ENCODE results near the gene TRABD2B. TPM values are rescaled to one million over a fixed set of nuclear protein-coding genes. Genes with fewer than 3 reads are reported as not detected.

Gene TRABD2B
- total RNA-seq, 1 donor from 2014 or later: 0.89 TPM

- peaks cover 44% of the 10 kb centered on the region for H3K27me3 Mint-ChIP-seq (ENCODE audit: low read depth, unreplicated experiment)
- no peak overlapping the region for H3K4me3 ChIP-seq (ENCODE audit: insufficient read depth, low read depth, low read length)
- no peak overlapping the region for H3K27ac Mint-ChIP-seq (ENCODE audit: unreplicated experiment)
- H4K20me1 ChIP-seq (ENCODE audit: insufficient read depth, low read length): no peaks in the 10 kb centered on the region
- DNase-seq (ENCODE audit: low read depth) (no peak), FAIRE-seq (no peak)
- no peaks in the 10 kb centered on the region for H3K27me3 ChIP-seq (ENCODE audit: insufficient read depth, low read length)
- H3K9ac ChIP-seq (ENCODE audit: low read length): no peak overlapping the region
- H3K79me2 ChIP-seq (ENCODE audit: insufficient read depth, low read length): no peaks in the 10 kb centered on the region
- H3K9me3 ChIP-seq (ENCODE audit: insufficient read depth, low read depth, low read length): no peaks in the 10 kb centered on the region
- H3K4me1 Mint-ChIP-seq (ENCODE audit: low read depth, unreplicated experiment): peaks cover 8% of the 10 kb centered on the region
- H3K4me2 ChIP-seq (ENCODE audit: low read length): no peak overlapping the region
- H3K27ac ChIP-seq (ENCODE audit: low read depth, low read length): no peak overlapping the region
- peaks cover 2% of the 10 kb centered on the region for H3K9me3 Mint-ChIP-seq (ENCODE audit: unreplicated experiment)
- no peaks in the 10 kb centered on the region for H3K36me3 Mint-ChIP-seq (ENCODE audit: low read depth, unreplicated experiment)
- H3K4me1 ChIP-seq (ENCODE audit: insufficient read depth, low read length): no peaks in the 10 kb centered on the region
- TF ChIP-seq CTCF (IDR thresholded peaks at IDR 0.05; ENCODE audit: insufficient read depth, low read depth, low read length) (no peak), EZH2 (IDR thresholded peaks at IDR 0.05; ENCODE audit: insufficient read depth, low read length) (no peak)
- H3K4me3 Mint-ChIP-seq (ENCODE audit: unreplicated experiment): no peak overlapping the region
- H3K36me3 ChIP-seq (ENCODE audit: insufficient read depth, low read length): no peaks in the 10 kb centered on the region
- H2AFZ ChIP-seq (ENCODE audit: low read depth, low read length): no peak overlapping the region
Measured at GRCh38 chr1:47854552-47855144, 142.5 kb downstream of the TRABD2B start.

- Histone ChIP-seq H3K27ac (ENCODE audit: low read depth, low read length) (no peak overlapping the region), H3K4me3 (ENCODE audit: insufficient read depth, low read depth, low read length) (no peak overlapping the region), H3K27me3 (ENCODE audit: insufficient read depth, low read length) (no peaks in the 10 kb centered on the region), H3K9me3 (ENCODE audit: insufficient read depth, low read depth, low read length) (no peaks in the 10 kb centered on the region), H3K36me3 (ENCODE audit: insufficient read depth, low read length) (no peaks in the 10 kb centered on the region), H3K4me1 (ENCODE audit: insufficient read depth, low read length) (no peaks in the 10 kb centered on the region), H3K9ac (ENCODE audit: low read length) (no peak overlapping the region), H3K4me2 (ENCODE audit: low read length) (no peak overlapping the region), H3K79me2 (ENCODE audit: insufficient read depth, low read length) (no peaks in the 10 kb centered on the region), H2AFZ (ENCODE audit: low read depth, low read length) (no peak overlapping the region), H4K20me1 (ENCODE audit: insufficient read depth, low read length) (no peaks in the 10 kb centered on the region)
- no peaks in the 10 kb centered on the region for H3K36me3 Mint-ChIP-seq (ENCODE audit: low read depth, unreplicated experiment)
- H3K27ac Mint-ChIP-seq (ENCODE audit: unreplicated experiment): no peak overlapping the region
- H3K4me3 Mint-ChIP-seq (ENCODE audit: unreplicated experiment): no peak overlapping the region
- peaks cover 2% of the 10 kb centered on the region for H3K9me3 Mint-ChIP-seq (ENCODE audit: unreplicated experiment)
- FAIRE-seq: no peak
- peaks cover under 1% of the 10 kb centered on the region for H3K4me1 Mint-ChIP-seq (ENCODE audit: low read depth, unreplicated experiment)
- H3K27me3 Mint-ChIP-seq (ENCODE audit: low read depth, unreplicated experiment): peaks cover 47% of the 10 kb centered on the region
- DNase-seq (ENCODE audit: low read depth): no peak
- no peak for TF ChIP-seq CTCF (IDR thresholded peaks at IDR 0.05; ENCODE audit: insufficient read depth, low read depth, low read length)
- no peak for TF ChIP-seq EZH2 (IDR thresholded peaks at IDR 0.05; ENCODE audit: insufficient read depth, low read length)
Measured at GRCh38 chr1:47853852-47854251, 143.3 kb downstream of the TRABD2B start.

GRCh38 chr1:47853059-47853458 is 144.1 kb downstream of the TRABD2B start:
- TF ChIP-seq CTCF (IDR thresholded peaks at IDR 0.05; ENCODE audit: insufficient read depth, low read depth, low read length) (no peak), EZH2 (IDR thresholded peaks at IDR 0.05; ENCODE audit: insufficient read depth, low read length) (no peak)
- Histone ChIP-seq H3K4me1 (ENCODE audit: insufficient read depth, low read length) (no peaks in the 10 kb centered on the region), H3K27me3 (ENCODE audit: insufficient read depth, low read length) (no peaks in the 10 kb centered on the region), H3K36me3 (ENCODE audit: insufficient read depth, low read length) (no peaks in the 10 kb centered on the region), H3K27ac (ENCODE audit: low read depth, low read length) (no peak overlapping the region), H3K9me3 (ENCODE audit: insufficient read depth, low read depth, low read length) (no peaks in the 10 kb centered on the region), H4K20me1 (ENCODE audit: insufficient read depth, low read length) (no peaks in the 10 kb centered on the region), H3K4me2 (ENCODE audit: low read length) (no peak overlapping the region), H2AFZ (ENCODE audit: low read depth, low read length) (no peak overlapping the region), H3K79me2 (ENCODE audit: insufficient read depth, low read length) (no peaks in the 10 kb centered on the region), H3K9ac (ENCODE audit: low read length) (no peak overlapping the region), H3K4me3 (ENCODE audit: insufficient read depth, low read depth, low read length) (no peak overlapping the region)
- H3K27ac Mint-ChIP-seq (ENCODE audit: unreplicated experiment): no peak overlapping the region
- no peaks in the 10 kb centered on the region for H3K4me1 Mint-ChIP-seq (ENCODE audit: low read depth, unreplicated experiment)
- FAIRE-seq (no peak), DNase-seq (ENCODE audit: low read depth) (no peak)
- peaks cover 53% of the 10 kb centered on the region for H3K27me3 Mint-ChIP-seq (ENCODE audit: low read depth, unreplicated experiment)
- H3K36me3 Mint-ChIP-seq (ENCODE audit: low read depth, unreplicated experiment): no peaks in the 10 kb centered on the region
- H3K4me3 Mint-ChIP-seq (ENCODE audit: unreplicated experiment): no peak overlapping the region
- peaks cover 2% of the 10 kb centered on the region for H3K9me3 Mint-ChIP-seq (ENCODE audit: unreplicated experiment)
